ENCODE results near the gene USO1. TPM values are rescaled to one million over a fixed set of nuclear protein-coding genes. Genes with fewer than 3 reads are reported as not detected.

The USO1 gene
- total RNA-seq, 1 experiment from 2014 or later: 28.1 TPM

Other genes starting within 250 kb of the USO1 start
- gene RCHY1, start 210.2 kb upstream of the USO1 start, total RNA-seq (2014; rRNA removed; shearing (Covaris generic); ENCODE audit: low replicate concordance): 3.5 and 7.9 TPM in 2 replicates
- gene THAP6, start 210.1 kb upstream of the USO1 start, total RNA-seq (2014; rRNA removed; shearing (Covaris generic); ENCODE audit: low replicate concordance): 4.2 and 7.2 TPM in 2 replicates
- gene ODAPH, start 168.5 kb upstream of the USO1 start, total RNA-seq (2014; rRNA removed; shearing (Covaris generic); ENCODE audit: low replicate concordance): 0.17 TPM in 1 of 2 replicates, not detected in the other
- 1.8 and 5.7 TPM in 2 replicates for gene CDKL2, start 94.0 kb upstream of the USO1 start, total RNA-seq (2014; rRNA removed; shearing (Covaris generic); ENCODE audit: low replicate concordance)
- 35.8 and 36.3 TPM in 2 replicates for gene G3BP2, start 51.2 kb upstream of the USO1 start, total RNA-seq (2014; rRNA removed; shearing (Covaris generic); ENCODE audit: low replicate concordance)
- not detected in 2 replicates for gene PPEF2, start 177.9 kb downstream of the USO1 start, total RNA-seq (2014; rRNA removed; shearing (Covaris generic); ENCODE audit: low replicate concordance)
- gene NAAA, start 216.4 kb downstream of the USO1 start, total RNA-seq (2014; rRNA removed; shearing (Covaris generic); ENCODE audit: low replicate concordance): 8.3 and 21.9 TPM in 2 replicates